Body of pancreas (tissue), 4 donors: ENCODE results near the gene MYO5B. TPM values are rescaled to one million over a fixed set of nuclear protein-coding genes. Genes with fewer than 3 reads are reported as not detected.

Experiments used
- ATAC-seq: fragments of 150-250 bp; one replicate; pipeline ENCODE4 v1.9.1; 2016
- DNase-seq, 4 donors: peaks; one replicate each; pipeline ENCODE4 v3.0.0-alpha.2; 2019
- H3K27ac ChIP-seq, 4 donors: fragments of 200-600 bp; sonication (generic); 1 replicate in 3 of 4; 2 replicates in 1 of 4; pipeline versions ENCODE4 v1.5.1 to v1.6.1; 2016 to 2019; ENCODE audit warnings: mild to moderate bottlenecking in 1 of 4, mixed read lengths in 1 of 4, moderate library complexity in 1 of 4
- H3K27me3 ChIP-seq, 2 donors: fragments of 200-600 bp; sonication (generic); one replicate each; pipeline ENCODE4 v1.6.0; 2016; ENCODE audit warnings: mild to moderate bottlenecking in 1 of 2
- H3K36me3 ChIP-seq, 2 donors: fragments of 200-600 bp; sonication (generic); replicated peaks in 1 of 2; 2 replicates each; pipeline ENCODE4 v1.5.1; 2016; ENCODE audit warnings: low read depth in 2 of 2; ENCODE audit not compliant: insufficient read depth in 1 of 2
- H3K4me1 ChIP-seq: fragments of 200-600 bp; sonication (generic); one replicate; pipeline ENCODE4 v1.6.0; 2016
- H3K4me3 ChIP-seq, 2 donors: fragments of 200-600 bp; sonication (generic); 1 replicate in 1 of 2; 2 replicates in 1 of 2; pipeline ENCODE4 v1.5.1; 2016 to 2019
- H3K9me3 ChIP-seq, 3 donors: fragments of 200-600 bp; sonication (generic); 1 replicate in 2 of 3; 2 replicates in 1 of 3; pipeline ENCODE4 v1.5.1; 2016
- POLR2A ChIP-seq, 3 donors: fragments of 450-650 bp; IDR thresholded peaks; one replicate each; pipeline ENCODE4 v1.6.1; 2016; ENCODE audit warnings: antibody characterized with exemption in 3 of 3, mild to moderate bottlenecking in 2 of 3
- WGBS, 2 donors: methylation state at CpG; one replicate each; pipeline ENCODE4 v1.1.5; 2017; 5-methylcytosine and 5-hydroxymethylcytosine counted together
- intact Hi-C: fragments of 100-400 bp; cut with DNase I; formaldehyde crosslinking; loops from one replicate; pipeline ENCODE4 v1.15.1; 2023
- total RNA-seq, 2 donors: library from RNA; depleted of rRNA; stranded (reverse); fragments of >200 nt; gene quantifications; one replicate each; pipeline ENCODE4 v1.1.0, GENCODE V29; 2016
- TF ChIP-seq, protein P1 (sequence below), 7 experiments: fragments of 450-650 bp in 4 of 7; fragments of 200-600 bp in 3 of 7; sonication (generic) in 3 of 7; IDR thresholded peaks; one replicate each; pipeline ENCODE4 v1.5.1; 2016 to 2019; ENCODE audit warnings: antibody characterized with exemption in 7 of 7

The MYO5B gene
- total RNA-seq, 2 donors from 2014 or later, result 17.1 to 18.2 TPM

DNA sequence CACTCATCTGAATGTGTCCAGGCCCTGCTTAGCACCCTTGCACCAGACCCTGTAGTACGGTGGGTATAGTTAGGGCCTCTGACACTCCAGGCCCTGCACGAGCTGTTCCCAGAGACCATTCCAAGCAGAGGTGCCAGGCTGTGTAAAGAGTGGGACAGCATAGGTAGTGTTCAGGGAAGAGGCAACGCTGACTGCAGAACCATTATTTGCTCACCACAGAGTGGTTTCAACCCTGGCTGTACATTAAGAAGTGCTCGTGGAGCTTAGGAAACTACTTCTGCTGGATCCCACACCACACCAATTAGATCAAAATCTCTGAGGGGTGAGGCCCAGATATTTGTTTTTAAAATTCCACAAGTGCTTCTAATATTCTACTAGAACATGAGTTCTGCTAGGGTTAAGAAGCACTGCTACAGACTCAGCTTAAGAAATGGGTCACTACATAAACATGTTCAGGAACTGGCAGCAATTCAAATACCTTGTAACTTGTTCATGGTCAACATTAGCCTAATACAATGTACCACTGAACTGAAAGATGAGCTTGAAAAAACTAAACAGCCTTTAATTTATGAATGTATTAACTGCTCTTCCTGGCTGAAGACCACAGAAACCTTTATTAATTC is 183.0 kb downstream of the MYO5B start:
- WGBS, 2 donors, result 73 to 82% methylated on average over 4 of the region's 4 CpGs
- ATAC-seq (no peak), DNase-seq (no peak)
- no peak overlapping the region for H3K4me3 ChIP-seq
- H3K27ac ChIP-seq, result no peak overlapping the region
- H3K36me3 ChIP-seq, result no peaks in the 10 kb centered on the region
- peaks cover 5% of the 10 kb centered on the region for H3K4me1 ChIP-seq
- no peaks in the 10 kb centered on the region for H3K27me3 ChIP-seq
- TF ChIP-seq, protein P1, sequence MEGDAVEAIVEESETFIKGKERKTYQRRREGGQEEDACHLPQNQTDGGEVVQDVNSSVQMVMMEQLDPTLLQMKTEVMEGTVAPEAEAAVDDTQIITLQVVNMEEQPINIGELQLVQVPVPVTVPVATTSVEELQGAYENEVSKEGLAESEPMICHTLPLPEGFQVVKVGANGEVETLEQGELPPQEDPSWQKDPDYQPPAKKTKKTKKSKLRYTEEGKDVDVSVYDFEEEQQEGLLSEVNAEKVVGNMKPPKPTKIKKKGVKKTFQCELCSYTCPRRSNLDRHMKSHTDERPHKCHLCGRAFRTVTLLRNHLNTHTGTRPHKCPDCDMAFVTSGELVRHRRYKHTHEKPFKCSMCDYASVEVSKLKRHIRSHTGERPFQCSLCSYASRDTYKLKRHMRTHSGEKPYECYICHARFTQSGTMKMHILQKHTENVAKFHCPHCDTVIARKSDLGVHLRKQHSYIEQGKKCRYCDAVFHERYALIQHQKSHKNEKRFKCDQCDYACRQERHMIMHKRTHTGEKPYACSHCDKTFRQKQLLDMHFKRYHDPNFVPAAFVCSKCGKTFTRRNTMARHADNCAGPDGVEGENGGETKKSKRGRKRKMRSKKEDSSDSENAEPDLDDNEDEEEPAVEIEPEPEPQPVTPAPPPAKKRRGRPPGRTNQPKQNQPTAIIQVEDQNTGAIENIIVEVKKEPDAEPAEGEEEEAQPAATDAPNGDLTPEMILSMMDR (IDR thresholded peaks at IDR 0.05), result no peak
- no peak for TF ChIP-seq POLR2A (IDR thresholded peaks at IDR 0.05)
- intact Hi-C loops, result loop anchor here (10.0 kb wide), 1 partner anchor 193 kb away; no protein-coding TSS in a partner anchor
- H3K9me3 ChIP-seq, result no peaks in the 10 kb centered on the region

DNA sequence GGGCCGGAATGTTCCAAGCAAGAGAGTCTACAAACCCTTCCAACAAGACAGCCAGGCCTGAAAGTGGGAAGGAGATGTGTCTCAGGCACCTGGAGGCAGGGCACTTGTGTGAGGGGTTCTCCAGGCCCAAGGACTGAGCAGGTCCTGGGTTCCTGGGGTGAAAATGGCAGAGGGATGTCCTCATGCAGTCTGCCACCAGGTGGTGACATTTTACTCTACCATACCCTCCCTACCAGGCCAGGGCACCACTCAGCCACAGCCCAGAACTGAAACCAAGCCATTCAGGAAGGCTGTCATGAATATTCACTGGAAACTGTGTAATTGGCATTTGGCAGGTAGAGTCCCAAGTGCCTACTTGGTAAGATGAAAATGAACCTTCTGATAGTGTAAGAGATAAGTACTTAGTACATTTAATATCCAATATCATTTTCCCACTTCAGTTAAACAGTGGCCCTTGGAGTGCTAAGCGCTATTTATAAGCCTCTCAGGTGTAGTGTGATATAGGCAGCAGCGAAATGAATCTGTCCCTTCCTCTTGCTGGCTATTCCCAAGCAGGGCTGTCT is 185.1 kb downstream of the MYO5B start:
- TF ChIP-seq POLR2A (IDR thresholded peaks at IDR 0.05), result no peak
- TF ChIP-seq, protein P1 (IDR thresholded peaks at IDR 0.05), result peak; percentile 8 to 74 (median 65)
- peak; percentile 88 for ATAC-seq
- H3K27me3 ChIP-seq, result no peaks in the 10 kb centered on the region
- peak; percentile 63 to 74 (median 66) for DNase-seq
- no peak overlapping the region for H3K4me3 ChIP-seq
- no peaks in the 10 kb centered on the region for H3K36me3 ChIP-seq
- no peaks in the 10 kb centered on the region for H3K9me3 ChIP-seq
- peaks cover 5% of the 10 kb centered on the region for H3K4me1 ChIP-seq
- intact Hi-C loops, result loop anchor here (10.0 kb wide), 1 partner anchor 195 kb away; no protein-coding TSS in a partner anchor
- H3K27ac ChIP-seq, result no peak overlapping the region
- 83 to 92% methylated on average over 3 of the region's 3 CpGs for WGBS, 2 donors

GRCh38 chr18:50008306-50008705 is 186.6 kb downstream of the MYO5B start:
- DNase-seq (no peak), ATAC-seq (no peak)
- TF ChIP-seq, protein P1 (IDR thresholded peaks at IDR 0.05), result no peak
- H3K36me3 ChIP-seq, result no peaks in the 10 kb centered on the region
- H3K4me3 ChIP-seq, result no peak overlapping the region
- H3K27ac ChIP-seq, result no peak overlapping the region
- peaks cover 5% of the 10 kb centered on the region for H3K4me1 ChIP-seq
- WGBS, 2 donors, result 70 to 71% methylated on average over 3 of the region's 3 CpGs
- H3K27me3 ChIP-seq, result no peaks in the 10 kb centered on the region
- intact Hi-C loops, result no loop called here
- no peaks in the 10 kb centered on the region for H3K9me3 ChIP-seq

DNA sequence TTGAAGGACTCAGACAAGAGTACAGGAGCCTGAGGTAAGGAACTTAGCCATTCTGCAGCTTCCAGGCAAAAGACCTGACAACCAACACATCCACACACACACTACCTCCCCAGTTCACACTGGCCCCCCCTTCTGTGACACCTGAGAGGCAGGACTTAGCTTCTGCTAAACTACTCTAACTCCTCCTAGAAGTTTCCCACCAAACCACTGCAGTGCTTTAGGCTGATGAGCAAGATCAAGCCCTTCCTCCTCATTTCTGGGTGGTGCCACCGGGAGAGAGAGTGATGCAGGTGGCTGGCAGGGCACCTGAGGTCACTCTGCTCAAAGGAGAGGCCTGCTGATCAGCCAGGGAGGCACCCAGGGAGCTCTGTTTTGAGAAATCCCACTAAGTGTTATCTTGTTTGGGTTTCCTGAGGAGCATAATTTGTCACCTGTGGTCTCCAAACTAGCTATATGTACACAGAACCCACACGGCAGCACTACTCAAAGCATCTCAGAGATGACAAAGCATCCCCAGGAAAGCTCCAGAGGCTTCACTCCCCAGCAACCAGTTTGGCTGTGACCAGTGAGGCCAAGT is 188.4 kb downstream of the MYO5B start:
- Histone ChIP-seq H3K4me3 (no peak overlapping the region), H3K36me3 (no peaks in the 10 kb centered on the region), H3K4me1 (peaks cover under 1% of the 10 kb centered on the region), H3K27ac (no peak overlapping the region), H3K27me3 (no peaks in the 10 kb centered on the region), H3K9me3 (no peaks in the 10 kb centered on the region)
- DNase-seq (no peak), ATAC-seq (no peak)
- WGBS, 2 donors, result 78 to 80% methylated on average over 2 of the region's 2 CpGs
- TF ChIP-seq POLR2A (IDR thresholded peaks at IDR 0.05), result no peak
- TF ChIP-seq, protein P1 (IDR thresholded peaks at IDR 0.05), result no peak
- intact Hi-C loops, result no loop called here
